DMS153 (cell line): Measurements from ENCODE around the gene C6orf136.

Experiments
- DNase-seq: peaks from one replicate; lab custom pipeline; 2025; lab: John Stamatoyannopoulos, UW

The C6orf136 gene

GRCh38 chr6:30686908-30687658 lies 40.1 kb downstream of the C6orf136 start:
- DNase-seq = peak; percentile 77

DNA sequence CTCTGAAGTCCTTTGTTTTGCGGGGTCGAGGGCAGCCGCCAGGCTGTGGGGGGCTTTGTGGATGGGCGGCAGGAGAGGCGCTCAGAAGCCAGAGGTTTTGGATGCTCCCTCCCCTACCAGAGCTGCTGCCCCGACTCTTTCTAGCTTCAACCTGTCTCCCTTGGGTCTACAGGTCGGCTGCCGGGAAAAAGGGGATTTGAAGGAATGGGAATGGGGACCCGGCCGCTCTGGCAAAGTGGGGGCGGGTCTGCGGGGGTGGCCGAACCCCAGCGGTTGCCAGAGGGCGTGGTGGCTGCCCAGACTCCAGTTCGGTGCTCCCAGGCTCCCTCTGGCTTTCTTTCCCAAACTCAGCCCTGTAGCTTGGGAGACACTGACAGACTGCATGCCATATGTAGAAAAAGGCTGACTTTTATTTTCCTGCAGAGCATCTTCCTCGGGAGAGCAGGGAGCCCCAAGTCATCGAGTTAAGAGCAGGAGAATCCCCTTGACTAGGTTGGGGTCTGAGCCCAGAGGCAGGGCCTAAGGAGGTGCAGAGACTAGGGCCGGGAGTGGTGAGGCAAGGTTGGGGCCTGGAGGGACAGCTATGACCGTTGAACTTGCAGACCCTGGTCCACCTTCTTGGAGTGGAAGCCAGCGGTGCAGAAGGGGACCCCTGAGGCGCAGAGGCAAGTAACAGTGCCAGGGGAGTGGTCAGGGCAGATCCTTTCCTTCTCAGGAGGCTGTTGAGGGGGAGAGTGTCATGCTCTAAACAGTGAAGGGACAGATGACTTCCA lies 40.9 kb downstream of the C6orf136 start:
- DNase-seq = no peak

- no peak for DNase-seq
Measured at GRCh38 chr6:30688569-30688968, 41.6 kb downstream of the C6orf136 start.

GRCh38 chr6:30689022-30689865 lies 42.3 kb downstream of the C6orf136 start:
- DNase-seq = no peak

DNA sequence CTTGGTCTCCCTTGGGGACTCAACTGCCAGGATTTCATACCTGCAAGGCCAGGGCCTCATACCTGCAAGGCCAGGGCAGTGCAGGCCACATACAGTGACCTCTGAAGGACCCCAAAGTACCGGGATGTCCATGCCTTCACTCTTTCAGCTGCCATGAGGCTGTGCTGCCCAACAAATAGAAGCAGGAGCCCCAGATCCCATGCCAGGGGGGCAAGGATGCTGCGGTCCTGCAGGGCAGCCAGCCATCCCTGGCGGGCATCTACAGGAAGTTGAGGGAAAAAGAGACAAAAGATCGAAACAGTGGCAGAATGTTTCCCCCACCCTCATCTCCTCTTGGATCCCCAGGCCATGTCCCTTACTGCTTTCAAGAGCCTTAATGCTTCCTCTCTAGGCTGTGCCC lies 43.1 kb downstream of the C6orf136 start:
- DNase-seq = no peak

GRCh38 chr6:30690403-30691207 lies 43.7 kb downstream of the C6orf136 start, which contains the start of gene NRM:
Gene NRM (minus strand): TSS chr6:30690984. CDS start chr6:30690974, 10 bp downstream.
- DNase-seq = peak; percentile 78

DNA sequence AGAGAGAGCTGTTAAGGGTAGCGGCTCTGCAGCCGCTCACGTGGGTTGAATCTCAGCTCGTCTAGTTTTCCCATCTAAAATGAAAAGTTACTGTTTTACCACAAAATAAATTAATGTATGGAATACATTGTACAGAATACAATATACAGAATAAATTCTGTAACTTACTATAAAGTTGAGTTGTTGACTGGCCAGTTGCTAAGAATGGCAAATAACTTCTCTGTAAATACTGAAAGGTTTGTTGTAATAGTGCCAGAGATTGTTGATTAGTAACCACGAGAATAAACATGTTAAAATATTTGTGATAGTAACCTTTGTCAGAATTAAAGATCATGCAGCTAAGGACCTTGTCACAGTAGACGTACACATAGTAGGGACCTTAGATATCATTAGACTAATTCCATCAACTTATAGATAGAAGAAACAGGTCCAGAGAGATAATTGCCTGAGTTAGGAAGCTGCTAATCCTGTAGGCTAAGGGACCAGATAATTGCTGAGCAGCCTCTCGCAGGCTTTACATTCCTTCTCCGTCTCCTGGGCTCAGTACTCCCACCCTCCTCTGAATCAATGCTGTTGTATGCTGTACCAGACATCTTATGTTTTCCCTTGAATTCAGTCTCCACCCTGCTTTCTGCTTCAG lies 44.4 kb downstream of the C6orf136 start:
- no peak for DNase-seq

- DNase-seq = no peak
Measured at GRCh38 chr6:30696432-30696831, 49.5 kb downstream of the C6orf136 start.

DNA sequence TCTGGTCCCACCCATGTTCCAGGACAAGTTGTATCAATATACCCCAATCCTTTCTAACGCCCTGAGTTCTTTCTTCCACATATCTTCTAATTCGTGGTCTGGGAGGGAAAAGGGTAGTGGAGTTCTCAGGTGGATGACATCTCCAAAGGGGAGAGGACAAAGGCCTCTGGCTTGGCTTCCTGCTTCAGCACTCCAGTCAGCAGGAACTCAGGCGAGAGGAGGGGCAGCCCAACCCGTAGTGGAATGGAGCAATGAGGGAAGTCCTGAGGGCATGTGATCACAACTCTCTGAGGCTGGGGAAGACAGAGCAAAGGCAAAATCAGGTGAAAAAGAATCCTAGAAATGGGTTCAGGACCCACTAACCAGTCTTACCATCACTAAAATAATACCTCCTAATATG lies 53.4 kb downstream of the C6orf136 start:
- no peak for DNase-seq
